DMS 273 treated with DMSO at 0.1 percent for 48 hours (cell line): ENCODE measurements around the gene PSMB11.
"Not testable (repeated sequence)": the region's sequence is repeated elsewhere in the genome, so short reads cannot be mapped to it uniquely, and the experiment has no call there.

ENCODE experiments used
- DNase-seq: peaks from one replicate; lab custom pipeline; 2025; lab: John Stamatoyannopoulos, UW

PSMB11 gene, protein sequence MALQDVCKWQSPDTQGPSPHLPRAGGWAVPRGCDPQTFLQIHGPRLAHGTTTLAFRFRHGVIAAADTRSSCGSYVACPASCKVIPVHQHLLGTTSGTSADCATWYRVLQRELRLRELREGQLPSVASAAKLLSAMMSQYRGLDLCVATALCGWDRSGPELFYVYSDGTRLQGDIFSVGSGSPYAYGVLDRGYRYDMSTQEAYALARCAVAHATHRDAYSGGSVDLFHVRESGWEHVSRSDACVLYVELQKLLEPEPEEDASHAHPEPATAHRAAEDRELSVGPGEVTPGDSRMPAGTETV

GRCh38 chr14:23042162-23042965 is at the start of gene PSMB11:
PSMB11 (plus strand) TSS chr14:23042212; CDS start chr14:23042226, 14 bp downstream.
- no peak for DNase-seq

DNA sequence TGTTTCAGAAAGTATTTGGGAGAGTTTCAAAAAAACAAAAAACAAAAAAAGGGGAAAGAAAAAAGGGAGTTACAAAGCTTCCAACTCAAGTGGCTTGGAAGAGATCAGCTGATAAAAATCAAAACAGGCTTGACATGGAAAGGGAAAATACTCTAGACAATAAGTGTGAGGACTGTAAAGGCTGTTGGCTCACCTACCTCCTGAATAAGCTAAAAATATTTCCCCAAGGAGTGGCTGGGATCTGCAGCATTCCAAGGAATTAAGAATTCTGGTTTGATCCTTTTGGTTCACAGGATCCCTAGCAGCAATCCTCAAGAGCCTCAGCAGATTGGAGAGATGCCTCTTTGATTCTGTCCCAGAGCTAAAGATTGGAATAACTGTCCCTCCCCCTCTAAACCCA is 48.5 kb upstream of the PSMB11 start:
- no peak for DNase-seq

DNA sequence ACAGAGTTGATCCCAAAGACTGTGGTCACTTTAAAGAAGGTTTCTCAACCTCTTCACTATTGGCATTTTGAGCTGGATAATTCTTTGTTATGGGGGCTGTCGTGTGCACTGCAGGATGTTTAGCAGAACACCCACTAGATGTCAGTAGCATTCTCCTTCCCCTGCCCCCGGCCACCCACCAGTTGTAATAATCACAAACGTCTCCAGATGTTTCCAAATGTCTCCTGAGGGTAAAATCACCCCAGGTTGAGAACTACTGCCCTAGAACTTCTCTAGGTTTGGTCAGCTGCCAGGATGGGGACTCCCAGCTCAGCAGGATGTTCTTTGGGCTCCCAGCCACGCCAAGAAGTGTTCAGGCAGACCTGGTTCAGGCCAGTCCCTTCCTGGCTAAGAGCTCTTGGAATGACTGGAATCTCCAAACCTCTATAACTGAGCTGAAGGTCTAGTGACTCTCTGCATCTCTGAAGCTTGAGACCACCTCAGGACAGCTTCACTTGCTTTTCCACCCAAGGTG is 47.2 kb upstream of the PSMB11 start:
- DNase-seq = peak; percentile 38

- DNase-seq = no peak
These were observed 46.0 kb upstream of the PSMB11 start for GRCh38 chr14:22995889-22996625.

- DNase-seq = peak; percentile 97
These were observed 45.0 kb upstream of the PSMB11 start for GRCh38 chr14:22996768-22997654.

DNA sequence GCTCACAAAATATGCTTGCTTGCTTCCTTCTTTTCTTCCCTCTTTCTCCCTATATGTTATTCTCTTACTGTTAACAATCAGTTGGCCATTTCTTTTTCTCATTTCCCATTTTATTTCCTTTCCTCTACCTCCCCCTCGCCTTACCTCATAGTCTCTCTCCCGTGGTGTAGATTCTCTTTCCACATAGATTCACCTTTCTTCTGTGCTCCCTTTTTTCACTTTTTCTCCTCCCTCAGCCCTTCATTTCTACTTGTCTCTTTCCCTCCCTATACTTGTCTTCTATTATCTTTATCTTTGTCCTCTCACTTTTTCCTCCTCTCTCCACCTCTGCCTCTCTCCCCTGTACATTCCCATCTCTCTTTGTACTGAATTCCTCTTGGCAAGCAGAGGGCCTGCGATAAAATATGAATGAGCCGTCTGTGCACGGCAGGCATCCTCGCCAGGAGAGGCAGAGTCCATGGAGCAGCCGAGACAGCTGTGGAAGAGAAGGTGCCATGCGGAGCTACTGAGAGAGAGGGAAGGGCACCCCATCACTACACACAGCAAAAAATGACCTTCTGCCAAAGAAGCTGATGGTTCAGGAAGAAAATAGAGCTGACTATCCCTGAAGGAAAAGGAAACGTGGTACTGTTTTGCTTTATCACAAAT is 44.2 kb upstream of the PSMB11 start:
- DNase-seq = peak; percentile 49

DNA sequence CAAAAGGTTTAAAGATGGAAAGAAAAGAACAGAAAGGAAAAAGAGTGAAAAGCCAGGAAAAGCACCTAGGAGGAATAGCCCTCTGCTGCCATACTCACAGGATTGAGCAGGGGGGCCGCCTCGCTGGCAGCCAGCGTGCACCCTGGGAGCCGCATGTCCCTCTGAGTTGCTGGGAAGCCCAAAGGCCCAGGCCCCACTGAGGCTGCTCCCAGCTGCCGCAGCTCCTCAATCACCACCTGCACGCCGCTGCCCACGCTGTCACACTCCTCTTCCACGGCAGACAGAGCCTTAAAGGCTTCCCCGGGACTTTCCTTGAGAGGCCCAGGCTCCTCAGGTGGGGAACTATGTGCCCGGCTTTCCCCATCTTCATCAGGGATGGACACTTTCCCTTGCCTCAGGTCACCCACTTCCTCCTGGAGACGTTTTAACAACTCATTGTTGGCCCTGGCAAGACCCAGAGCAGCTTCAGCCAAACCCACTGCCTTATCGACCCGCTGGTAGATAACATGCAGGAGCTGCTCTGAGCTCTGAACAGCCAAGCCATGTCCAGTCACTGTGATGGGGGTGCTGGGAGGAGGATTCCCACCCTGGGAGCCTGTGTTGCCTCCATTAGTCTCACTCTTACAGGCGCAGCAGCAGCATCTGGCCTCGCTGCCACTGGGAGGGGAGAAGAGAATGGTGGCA is 43.5 kb upstream of the PSMB11 start:
- no peak for DNase-seq

DNA sequence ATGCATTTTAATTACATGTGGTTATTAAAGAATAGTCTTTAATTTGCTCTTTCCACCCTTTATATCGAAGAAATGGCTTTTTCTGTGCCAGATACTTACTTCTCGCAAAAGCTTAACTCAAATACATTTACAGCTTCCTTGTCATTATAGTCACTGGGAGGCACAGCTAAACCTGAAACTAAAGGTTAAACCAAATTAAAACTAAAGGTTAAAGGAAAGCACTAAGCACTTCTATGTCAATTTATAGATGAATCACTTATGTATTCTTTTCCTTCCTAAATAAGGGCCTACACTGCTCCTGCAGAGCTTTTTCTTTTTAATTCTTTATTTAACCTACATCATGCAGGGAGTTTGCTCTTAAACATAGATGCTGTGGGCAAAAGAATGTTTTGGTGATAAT is 41.2 kb upstream of the PSMB11 start:
- no peak for DNase-seq

DNA sequence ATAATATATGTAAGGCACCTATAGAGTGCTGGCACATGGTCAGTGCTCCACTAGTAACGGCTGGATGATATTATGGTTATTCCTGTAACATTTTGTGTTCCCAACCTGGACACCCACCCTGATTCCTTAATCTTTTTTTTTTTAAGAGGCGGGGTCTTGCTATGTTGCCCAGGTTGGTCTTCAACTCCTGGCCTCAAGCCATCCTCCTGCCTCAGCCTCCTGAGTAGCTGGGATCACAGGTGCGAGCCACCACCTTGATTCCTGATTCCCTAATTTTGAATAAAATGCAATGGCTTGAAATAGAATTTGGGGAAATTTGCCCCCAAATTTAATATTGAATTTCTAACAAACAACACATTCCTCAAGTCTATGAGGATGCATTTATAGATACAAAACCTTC is 39.4 kb upstream of the PSMB11 start:
- DNase-seq = no peak

DNA sequence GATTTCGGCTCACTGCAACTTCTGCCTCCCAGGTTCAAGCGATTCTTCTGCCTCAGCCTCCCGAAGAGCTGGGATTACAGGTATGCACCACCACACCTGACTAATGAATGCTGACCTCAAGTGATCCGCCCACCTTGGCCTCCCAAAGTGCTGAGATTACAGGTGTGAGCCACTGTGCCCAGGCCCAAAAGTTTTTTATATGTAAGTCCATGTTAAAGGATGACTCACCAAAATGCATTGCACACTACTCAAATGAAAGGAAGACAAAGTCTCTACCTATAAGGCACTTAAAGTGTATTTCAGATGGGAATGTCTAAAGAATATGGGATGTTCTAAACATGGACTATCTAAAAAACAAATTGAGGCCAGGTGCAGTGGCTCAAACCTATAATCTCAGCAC is 37.7 kb upstream of the PSMB11 start:
- not testable (repeated sequence) for DNase-seq

DNA sequence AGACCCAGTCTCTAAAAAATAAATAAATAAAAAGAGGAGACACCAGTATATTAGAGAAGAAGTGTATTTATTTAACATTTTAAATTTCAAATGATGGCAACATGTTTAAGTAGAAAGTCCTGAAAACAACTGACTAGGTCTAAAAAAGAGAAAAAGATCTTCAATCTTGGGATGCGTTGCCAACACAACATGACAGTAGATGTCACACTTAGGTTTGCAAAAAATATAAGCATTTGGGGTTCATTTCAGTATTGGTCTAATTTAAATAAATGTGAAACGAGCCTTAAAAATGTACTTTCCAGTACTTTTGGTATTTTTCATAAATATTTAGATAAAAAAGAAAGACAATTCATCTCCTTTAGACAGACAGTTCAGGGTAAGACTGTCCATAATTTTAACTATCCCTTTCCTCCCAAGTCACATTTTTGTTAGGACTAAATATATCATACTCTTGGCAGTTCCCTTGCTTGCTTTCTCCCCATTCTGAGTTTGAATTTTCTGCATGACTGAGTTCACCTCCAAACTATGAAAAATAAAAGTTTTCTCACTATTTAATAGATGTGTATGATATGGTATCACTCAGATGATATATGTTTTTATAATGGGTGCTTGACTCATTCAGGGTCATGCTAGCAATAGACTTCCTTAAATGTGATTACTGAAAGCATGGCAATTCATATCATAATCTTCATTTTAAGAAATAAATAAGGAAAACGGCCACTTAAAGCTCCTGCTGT is 36.4 kb upstream of the PSMB11 start:
- no peak for DNase-seq

DNA sequence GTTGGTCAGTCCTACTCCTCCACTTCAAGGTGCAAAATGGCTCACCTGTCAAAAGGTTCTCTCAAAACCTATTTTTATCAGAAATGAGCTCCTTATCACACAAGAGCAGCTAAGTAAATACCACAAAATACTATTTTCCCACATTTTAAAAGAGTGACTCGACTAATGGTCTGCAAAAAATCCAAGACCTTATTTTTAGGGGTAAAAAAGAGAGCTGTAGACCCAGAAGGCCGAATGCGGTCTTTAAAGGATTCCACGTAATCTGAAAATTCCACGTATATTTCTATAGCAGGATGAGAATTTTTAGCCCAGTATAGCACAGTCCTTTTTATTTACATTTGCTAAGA is 35.9 kb upstream of the PSMB11 start:
- DNase-seq = no peak

DNA sequence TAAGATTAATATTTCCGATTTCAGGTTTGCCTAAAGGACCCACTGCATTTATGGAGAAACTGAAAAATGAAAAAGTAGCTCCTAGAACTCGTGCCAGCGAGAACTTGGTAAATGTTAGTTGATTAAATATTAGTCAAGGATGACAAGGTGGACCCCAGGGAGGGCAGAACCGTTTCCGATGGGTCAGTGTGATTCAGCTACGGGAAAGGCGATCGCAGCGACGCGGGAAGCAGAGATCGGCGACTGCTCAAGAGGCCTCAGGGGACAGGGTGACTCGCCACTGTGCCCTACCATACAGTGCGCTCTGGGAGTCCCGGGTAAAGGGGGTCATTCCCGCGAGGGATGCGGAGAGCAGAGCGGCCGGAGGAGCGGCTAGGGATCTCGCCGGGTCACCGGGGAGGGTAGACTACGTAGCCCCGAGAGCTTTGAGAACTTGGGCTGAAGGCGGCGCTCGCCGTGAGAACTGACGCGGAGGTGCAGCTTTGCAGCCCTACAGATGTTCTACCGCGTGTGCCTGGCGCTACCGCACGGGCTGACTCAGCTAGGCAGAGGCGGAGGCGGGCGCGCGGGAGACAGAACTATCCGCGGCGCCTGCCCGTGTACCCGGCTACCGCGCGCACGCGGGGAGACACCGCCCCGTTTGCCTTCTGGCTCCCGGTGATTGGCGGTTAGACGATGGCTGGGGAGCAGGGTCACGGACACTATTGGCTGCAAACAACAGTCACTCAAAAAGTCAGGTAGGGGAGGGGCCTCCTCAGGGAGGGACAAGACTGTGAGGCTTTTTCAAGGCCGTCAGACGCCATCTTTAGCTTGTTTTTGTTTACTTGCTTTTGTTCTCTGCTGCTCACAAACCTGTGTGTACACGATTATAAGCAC is 35.2 kb upstream of the PSMB11 start:
- DNase-seq = peak; percentile 96

- no peak for DNase-seq
These were observed 33.2 kb upstream of the PSMB11 start for GRCh38 chr14:23008831-23009230.

GRCh38 chr14:23009483-23009938 is 32.5 kb upstream of the PSMB11 start:
- no peak for DNase-seq

- DNase-seq = peak; percentile 44
These were observed 31.9 kb upstream of the PSMB11 start, which contains the start of gene C14orf93 for GRCh38 chr14:23009939-23010726. C14orf93 (minus strand) TSS chr14:23010143; CDS start chr14:22999023, 11,120 bp downstream.

GRCh38 chr14:23013054-23013748 is 28.8 kb upstream of the PSMB11 start:
- DNase-seq = peak; percentile 76
